NCI-H2029 (cell line): ENCODE results near the gene MZB1.
A peak's percentile ranks its signal among the peaks of the same experiment; 100 is the strongest.
"Not testable (repeated sequence)": the region's sequence is repeated elsewhere in the genome, so short reads cannot be mapped to it uniquely, and the experiment has no call there.

Source experiments
- DNase-seq: peaks from one replicate; lab custom pipeline; 2025; lab: John Stamatoyannopoulos, UW

Gene MZB1

DNA sequence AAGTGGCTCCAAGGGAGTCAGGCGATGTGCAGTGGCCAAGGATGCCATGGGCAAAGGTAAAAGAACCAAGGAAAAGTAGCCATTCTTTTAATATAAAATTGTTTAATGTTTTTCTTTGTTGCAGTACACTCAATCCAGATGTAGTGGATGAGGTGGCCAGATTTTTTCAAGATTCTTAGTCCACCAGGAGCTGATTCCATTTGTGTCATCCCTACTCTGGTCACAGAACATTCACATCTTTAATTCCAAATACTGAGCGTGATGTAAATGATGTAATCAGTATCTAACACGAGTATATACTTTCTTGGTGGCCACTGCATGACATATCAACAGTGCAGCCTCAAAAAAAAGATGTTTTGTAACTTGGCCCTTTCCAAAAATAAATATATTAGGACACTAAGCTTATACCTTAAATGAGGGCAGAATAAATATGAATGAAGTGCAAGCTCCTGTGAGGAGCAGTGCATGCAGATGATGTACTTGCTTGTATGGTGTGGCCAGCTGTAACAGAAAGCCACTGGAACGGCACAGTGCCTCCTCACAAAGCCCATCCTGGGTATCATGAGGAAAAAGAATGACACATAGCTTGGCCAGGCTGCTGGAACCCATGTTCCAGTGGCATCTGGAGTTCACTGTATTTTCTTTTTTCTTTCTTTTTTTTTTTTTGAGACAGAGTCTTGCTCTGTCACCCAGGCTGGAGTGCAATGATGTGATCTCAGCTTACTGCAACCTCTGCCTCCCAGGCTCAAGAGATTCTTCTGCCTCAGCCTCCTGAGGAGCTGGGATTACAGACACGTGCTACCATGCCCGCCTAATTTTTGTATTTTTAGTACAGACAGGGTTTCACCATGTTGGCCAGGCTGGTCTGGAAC lies 20.6 kb upstream of the MZB1 start:
- DNase-seq, result no peak

DNA sequence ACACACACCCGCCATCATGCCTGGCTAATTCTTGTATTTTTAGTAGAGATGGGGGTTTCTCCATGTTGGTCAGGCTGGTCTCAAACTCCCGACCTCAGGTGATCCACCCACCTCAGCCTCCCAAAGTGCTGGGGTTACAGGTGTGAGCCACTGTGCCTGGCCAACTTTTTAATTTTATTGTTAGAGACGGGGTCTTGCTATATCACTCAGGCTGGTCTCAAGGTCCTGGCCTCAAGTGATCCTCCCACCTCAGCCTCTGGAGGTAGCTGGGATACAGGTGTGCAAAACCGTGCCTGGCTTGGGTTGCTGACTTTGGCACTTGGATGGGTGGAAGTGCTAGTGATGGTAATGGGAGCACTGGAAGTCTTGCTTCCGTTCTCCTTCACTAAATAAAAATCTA lies 19.4 kb upstream of the MZB1 start:
- not testable (repeated sequence) for DNase-seq

DNA sequence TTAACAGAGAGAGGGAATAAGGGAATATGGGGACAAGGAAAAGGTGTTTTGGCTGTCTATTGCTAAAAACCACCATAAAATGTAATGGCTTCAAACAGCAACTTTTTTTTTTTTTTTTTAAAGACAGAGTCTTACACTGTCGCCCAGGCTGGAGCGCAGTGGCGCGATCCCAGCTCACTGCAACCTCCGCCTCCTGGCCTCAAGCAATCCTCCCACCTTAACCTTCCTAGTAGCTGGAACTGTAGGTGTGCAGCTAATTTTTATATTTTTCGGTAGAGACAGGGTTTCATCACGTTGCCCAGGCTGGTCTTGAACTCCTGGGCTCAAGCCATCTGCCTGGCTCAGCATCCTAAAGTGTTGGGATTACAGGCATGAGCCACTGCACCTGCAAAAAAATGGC lies 18.5 kb upstream of the MZB1 start:
- DNase-seq, result no peak

DNA sequence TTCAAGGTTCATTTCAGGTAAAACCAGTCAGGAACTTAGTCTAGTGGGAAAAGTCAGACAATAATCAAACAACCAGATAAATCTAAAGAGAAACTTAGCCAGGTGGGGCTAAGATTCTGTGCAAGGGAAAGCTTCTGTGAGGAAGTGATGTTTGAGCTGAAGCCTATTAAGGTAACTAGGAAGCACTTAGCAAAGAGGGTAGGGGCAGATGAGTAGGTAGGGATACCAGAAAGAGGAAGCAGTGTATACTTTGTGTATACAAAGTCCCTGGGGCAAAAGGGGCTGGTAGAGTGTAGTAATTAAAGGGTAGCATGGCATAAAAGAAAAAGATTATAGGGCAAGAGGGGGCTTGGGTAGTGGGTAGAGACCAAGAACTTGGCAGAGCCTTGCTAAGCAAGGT lies 17.8 kb upstream of the MZB1 start:
- DNase-seq, result no peak

DNA sequence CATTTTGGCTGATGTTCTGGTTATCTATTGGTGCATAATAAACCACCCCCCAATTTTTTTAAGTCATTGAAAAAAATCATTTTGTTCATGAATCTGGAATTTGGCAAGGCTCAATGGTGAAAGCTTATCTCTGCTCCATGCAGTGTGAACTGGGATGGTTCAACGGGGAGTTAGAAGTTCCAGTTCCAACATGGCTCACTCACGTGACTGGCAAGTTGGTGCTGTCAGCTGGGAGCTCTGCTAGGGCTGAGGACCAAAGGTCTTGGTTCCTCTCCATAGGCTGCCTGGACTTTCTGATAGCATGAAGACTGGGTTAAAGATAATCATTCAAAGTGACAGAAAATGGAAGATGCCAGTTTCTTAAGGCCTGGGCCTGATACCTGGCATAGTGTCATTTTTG lies 17.2 kb upstream of the MZB1 start:
- no peak for DNase-seq

DNA sequence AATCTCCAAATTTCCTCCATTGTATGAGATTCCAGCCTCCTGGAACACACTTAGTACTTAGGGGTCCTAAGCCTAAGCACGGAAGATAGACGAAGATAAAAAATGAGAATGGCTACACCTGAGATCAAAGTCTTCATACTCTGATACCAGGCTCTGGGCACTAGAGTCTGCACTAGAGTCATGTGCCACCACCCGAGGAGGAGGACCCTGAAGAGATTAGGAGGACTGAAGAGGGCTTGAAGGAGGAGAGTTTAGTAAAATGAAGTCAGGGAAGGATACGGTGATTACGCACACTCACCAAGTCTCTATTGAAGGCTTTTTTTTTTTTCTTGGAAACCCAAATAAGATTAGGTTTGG lies 14.7 kb upstream of the MZB1 start:
- no peak for DNase-seq

DNA sequence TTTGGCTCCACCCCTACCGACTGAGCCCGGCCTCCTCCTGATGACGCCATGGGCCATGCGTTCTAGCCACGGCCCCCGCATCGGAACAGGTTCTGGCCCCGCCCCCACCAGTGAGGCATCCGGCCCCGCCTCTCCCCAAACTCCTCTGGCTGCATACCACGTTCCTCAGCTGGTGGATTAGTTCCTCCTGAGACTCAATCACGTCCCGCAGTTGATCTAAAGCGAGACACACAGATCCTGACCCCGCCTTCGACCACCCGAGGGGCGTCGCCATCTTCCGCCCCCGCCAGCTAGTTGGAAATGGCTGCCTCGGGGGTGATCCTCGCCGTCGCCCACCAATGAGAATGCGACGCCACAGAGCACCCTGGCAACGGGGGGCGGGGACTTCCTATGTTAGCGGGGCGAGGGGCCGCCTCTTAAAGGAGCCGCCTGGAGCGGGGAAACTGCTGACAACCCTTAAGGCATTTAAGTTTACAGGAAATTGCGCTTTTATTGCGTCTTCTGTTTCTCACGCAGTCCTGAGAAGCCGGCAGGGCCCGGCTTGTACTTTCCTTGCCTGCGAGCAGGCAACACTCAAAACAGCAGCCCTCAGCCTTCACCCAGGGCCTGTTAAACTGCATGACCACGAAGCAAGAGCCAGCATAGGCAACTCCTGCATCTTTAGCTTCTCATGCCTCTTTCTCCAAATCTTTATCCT lies 14.2 kb upstream of the MZB1 start, which contains the start of gene SPATA24:
Gene SPATA24, minus strand, starts transcription at position 303 of the 697 bp plus-strand sequence. Its CDS starts 29 bp downstream, at position 274.
- DNase-seq, result peak; percentile 96

DNA sequence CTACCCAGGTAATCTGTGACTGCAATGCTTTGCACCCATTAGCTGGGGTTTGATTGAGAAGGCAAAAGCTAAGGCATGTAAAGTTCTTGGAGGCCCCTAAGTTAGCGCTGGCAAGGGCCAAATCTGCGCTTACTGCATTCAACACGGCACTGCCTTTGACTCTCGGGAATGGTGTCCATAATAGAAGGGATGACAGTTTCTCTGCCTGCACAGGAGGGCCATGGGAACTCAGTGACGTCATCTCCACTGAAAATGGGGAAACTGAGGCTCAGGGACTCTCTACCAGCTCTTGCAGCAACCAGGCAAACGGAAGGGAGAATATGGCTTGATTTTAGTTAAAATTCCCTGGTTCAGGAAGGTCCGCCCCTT lies 13.7 kb upstream of the MZB1 start:
- DNase-seq, result no peak

DNA sequence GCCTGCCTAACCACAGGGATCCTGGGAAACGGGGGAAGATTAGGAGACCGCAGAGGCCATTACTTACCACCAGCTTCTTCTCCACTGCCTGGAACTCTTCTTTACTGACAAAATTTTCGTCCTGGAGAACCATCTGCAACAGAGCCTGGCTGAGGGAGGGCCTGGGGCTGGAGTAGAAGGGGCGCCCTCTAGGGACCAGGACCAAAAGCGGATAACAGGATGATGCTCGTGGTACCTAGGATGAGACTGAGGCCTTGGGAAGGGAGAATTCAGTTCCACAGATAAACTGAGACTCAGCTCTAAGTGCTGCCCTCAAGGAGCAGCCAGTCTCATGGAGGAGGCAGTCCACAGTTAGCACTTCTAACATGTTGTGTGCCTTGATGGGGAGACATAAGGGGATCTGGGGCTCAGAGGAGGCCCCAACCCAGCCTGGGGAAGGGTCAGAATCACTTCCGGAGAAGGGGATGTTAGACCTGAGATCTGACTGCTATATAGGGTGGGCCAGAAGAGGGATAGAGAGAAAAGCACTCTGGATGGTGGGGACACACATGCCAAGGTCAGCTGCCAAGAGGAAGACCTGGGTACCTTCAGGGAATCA lies 12.9 kb upstream of the MZB1 start:
- DNase-seq, result peak; percentile 20

DNA sequence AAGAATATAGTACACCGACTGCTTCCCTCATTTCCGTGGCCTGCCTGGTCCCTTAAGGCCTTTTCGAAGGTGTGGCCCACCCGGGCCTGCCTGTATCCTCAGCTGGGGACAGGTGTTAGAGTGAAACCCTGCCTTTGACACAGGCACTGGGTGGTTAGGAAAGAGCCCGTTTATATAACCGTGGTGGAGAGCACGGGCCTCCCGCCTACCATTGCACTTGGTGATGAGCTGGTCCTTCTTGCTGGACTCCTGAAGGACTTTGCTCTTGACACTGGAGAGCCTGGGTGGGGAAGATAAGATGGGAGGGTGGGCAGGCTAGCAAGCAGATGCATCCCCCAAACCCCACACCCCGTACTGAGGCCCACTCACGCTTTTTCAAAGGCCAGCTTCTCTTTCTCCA lies 11.8 kb upstream of the MZB1 start:
- DNase-seq, result no peak

DNA sequence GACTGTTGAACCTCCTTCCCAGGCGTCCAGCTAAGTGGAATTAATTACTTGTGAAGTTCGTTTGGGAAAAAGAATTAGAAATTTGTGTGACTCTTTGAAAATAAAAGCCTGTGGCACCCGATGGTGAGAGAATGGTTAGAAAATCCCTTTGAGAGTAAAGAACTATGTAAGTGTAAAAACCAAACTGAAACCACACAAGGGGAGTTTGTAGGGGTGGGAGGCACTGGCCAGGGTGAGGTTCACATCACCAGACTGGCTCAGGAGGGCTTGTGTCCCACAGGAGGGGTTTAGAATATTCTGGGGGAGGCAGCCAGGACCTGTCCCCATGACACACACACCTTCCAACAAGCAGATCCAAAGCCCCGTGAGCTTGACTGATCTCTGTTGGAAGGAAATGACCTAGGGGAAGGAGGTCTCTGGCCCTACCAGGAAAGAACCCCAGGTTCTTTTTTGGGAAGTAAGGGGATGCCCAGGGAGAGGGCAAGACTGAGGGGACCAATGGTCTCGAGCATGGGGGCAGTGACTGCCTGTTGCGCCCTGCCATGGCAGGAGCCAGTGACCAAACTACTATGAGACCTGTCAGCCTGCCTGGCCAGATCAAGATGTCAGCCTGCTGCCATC lies 9.9 kb upstream of the MZB1 start:
- no peak for DNase-seq

DNA sequence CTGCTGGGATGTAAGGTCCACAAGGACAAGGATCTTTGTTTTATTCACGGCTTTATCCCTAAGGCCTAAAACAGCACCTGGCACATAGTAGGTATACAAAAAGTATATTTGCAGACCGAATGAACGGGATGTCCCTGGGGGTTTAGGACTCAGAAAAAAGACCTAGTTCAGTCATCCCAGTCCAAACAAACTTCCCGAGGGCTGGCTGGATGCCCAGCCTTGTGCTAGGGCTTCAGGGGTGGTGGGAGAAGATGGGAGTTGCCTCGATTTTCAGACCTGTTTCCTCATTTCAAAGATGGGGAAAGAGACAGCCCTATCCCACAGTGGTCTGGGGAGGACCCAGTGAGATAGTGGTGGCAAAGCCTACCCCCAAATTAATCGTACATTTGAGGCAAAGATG lies 8.2 kb upstream of the MZB1 start:
- DNase-seq, result no peak

DNA sequence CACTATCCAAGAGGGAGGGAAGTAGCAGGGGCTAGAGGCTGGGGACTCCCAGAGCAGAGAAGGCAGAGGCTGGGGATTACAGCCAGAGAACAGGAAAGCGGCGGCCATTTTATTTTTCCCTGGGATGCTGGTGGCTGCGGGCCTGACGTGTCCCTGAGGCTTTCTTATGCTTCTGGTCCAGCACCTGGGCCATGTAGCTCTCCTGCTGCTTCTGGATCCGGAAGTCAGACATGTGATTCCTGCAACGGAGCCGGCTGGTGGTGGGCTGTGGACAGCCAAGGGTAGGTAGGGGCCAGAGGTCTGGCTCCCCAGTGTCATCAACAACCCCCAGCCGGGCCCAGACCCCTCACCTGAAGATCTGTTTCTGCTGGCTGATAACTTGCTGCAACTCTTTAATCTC lies 7.0 kb upstream of the MZB1 start:
- DNase-seq, result no peak

DNA sequence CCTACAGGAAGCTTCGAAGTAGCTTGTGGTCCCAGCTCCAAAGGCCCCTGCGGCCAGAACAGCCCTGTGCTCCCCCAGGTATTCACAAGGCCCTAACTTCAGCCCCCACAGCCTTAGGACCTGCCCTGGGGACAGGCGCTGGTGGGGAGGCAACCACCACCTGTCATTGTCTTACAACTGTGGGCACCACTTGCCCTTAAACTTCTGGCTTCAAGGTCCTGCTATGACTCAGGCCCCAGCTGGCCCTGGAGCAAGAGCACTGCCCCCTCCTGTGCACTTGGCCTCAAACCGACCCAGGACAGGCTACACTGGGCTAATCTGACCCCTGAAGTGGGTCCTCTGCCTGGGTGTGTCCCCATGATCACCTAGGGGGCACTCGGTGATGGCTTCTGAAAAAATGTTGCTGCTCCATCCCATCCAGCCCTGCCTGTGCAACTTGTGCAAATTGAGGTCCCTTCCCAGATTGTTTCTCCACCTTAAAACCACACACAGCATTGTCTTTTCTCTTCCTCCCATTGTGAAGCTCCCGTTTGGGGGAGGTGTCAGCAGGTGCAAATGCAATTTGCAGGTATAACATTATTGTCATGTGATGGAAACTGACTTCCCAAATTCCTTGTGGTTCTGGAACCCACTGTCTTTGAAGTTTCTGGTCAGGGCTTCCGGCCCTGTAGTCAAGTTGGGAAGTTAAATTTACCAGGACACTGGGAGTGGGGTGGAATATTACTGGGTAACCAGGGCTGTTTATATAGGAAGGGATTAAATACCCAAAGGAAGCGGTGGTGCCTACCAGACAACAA lies 6.3 kb upstream of the MZB1 start:
- no peak for DNase-seq

DNA sequence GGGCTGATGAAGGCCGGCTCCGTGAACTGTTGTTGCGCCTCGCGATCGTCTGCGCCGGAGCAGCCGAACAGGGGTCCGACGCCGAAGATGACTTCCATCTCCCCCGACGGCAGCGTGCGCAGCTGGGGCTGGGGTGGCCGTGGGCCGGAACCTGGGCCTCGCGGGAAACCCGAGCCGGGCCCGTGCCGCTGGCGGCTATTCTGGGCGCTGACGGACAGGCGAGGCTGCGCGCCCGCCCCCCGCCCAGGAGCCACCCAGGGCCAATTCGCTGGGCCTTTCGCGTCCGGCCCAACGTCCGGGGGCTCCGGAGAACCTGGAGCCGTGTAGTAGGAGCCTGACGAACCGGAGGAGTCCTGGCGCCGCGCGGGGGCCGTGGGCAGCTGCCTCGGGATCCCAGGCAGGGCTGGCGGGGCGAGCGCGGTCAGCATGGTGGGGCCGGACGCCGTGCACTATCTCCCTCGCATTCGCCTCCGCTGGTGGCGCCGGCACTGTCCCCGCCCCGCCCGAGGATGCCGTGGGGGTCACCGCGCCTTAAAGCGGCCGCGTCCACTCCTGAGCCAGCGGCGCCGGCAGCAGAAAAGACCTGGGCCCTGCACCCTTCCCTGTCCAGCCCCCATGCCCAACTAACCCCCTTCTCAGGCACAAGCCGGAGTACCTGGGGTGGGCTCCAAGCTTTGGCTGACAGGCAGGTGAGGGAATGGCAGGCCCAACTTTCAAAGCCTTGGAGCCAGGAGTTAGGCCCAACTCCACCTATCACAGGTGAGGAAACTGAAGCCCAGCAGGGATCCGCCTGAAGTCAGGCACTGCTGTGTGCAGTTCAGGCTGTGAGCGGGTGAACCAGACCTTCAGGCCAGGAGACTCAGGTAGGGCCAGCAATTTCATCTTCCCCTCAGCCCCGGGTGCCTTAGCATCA lies 5.2 kb upstream of the MZB1 start, which contains the start of gene PROB1:
Gene PROB1, minus strand, starts transcription at position 451 of the 913 bp plus-strand sequence. Its CDS starts 23 bp downstream, at position 428.
- DNase-seq, result no peak

DNA sequence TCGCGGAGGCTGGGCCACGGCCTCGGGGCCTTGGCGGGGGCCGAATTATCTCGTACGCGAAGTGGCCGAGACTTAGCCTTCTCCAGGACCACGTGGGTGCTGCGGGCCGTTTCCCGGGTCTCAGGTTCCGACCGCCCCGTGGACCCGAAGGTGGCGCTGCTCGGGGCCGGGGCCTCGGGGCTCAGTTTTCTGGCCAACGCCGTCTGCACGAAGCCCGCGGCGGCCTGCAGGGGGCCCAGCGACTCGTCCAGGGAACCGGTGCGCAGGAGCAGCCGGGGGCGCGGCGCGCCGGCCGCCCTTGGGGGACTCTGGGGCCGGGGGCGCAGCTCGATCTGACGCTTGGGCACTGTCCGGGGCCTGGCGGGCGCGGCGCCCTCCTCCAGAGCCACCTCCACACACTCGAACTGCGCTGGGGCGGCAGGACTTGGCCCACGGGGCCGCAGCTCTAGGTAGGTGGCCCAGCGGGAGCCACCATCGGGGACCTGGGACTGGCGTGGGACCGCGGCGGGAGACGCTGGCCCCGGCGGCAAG lies 4.5 kb upstream of the MZB1 start:
- peak; percentile 17 for DNase-seq

DNA sequence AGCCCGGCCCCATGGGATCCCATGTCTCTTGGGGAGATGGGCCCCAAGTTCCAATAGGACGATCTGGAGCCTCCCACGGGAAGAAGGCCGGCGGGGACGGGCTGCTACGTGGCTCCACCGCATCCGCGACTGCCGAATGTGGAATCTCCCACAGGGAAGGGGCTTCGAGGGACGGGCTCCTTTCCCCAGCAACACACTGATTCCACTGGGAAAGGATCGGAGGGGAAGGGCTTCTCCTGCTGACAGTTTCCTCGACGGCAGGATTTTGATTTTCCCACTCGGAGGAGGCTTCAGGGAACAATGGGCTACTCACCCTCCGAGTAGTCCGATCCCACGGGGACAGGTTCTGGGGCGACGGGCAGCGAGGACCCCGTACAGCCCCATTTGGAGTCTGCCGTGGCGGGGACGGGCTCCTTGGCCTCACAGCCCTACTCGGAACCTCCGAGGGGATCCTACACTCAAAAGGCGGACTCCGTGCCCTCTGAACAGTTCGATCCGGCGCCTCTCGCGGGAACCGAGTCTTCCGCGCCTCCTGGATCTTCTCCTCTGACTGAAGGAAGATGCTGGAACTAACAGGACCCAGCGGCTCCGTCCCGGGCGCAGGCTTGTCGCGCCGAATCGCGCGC lies 3.9 kb upstream of the MZB1 start:
- DNase-seq, result no peak

DNA sequence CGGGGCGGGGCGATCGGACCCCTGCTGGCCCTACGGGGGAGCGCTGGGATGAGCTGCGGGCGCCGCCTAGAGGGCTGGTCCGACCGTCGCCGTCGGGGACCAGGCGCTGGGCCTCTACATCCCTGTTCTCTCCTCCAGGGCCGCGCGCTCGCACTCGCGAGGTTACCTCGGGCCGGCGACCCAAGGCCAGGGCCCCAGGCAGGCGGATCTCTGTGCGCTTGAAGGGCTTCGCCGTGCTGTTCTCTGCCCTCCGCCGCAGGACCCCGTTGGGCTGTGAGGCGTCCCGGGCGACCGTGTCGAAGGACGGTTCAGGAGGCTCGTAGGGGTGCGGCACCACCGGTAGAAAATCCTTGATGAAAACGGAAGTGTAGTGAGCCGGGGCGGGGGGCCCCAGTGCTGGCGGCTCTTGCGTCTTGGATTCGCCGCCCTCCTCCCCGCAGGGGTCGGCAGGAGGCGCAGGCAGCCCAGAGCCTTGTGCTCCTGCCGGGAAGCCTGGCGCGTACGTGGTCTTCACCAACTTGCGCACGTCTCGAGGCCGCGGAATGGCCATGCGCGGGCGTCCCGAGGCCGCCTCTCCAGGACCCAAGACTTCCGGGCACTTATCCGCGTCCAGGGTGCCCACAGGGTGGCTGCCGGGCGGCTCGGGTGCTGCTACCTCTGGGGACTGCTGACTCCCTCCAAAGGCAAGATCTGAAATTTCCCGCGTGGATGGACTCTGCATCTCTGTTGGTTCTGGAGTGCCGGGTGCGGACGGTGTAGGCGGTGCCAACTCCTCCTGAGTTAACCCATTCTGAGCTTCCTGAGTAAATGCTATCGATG lies 3.2 kb upstream of the MZB1 start:
- peak; percentile 44 for DNase-seq

DNA sequence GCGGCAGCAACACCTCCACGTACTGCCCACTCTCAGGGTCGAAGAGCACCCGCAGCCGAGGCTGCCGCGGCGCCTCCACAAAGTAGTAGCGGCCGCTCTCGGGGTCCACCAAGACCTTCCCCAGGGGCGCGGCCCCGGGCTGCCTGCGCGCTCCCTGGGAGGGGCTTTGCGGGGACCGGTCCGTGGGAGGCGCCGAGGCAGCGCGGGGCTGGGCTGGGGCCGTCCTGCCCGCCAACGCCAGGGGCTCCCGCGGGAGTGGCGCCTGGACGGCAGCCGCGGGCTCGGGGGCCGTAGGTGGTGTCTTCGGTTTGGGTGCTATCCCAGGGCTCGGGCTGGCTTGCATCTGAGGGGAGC lies 2.6 kb upstream of the MZB1 start:
- DNase-seq, result no peak
